Measurements from ENCODE around the gene NECTIN2.
"Not testable (repeated sequence)": the region's sequence is repeated elsewhere in the genome, so short reads cannot be mapped to it uniquely, and the experiment has no call there.

NECTIN2 gene

DNA sequence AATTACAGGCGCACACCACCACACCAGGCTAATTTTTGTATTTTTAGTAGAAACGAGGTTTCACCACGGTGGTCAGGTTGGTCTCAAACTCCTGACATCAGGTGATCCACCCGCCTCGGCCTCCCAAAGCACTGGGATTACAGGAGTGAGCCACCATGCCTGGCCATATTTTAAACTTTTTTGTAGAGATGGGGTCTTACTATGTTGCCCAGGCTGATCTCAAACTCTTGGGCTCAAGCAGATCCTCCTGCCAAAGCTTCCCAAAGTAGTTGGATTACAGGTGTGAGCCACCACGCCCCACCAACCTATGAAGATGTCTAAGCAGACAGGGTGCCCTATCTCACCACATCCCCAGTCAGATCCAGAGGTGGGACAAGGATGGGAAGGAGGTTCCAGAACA is 65.8 kb downstream of the NECTIN2 start:
- not testable (repeated sequence) for DNase-seq

DNA sequence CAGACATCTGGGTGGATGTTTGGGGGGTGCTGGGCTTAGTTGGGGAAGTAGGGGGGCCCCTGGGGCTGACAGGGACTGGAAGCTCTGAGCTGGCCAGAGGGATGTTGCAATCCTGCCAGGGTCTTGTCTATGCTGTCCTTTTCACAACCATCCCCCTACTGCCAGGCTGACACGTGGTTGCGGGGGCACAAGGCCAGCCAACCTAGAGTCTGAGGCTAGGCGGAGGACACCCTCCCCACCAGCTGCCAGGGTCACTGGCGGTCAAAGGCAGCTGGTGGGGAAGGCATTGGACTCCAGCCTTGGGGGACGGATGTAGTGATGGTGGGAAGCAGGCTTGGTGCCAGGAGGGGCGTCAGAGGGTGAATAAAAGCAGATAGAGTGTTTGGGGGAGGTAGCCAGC is 66.8 kb downstream of the NECTIN2 start:
- no peak for DNase-seq

DNA sequence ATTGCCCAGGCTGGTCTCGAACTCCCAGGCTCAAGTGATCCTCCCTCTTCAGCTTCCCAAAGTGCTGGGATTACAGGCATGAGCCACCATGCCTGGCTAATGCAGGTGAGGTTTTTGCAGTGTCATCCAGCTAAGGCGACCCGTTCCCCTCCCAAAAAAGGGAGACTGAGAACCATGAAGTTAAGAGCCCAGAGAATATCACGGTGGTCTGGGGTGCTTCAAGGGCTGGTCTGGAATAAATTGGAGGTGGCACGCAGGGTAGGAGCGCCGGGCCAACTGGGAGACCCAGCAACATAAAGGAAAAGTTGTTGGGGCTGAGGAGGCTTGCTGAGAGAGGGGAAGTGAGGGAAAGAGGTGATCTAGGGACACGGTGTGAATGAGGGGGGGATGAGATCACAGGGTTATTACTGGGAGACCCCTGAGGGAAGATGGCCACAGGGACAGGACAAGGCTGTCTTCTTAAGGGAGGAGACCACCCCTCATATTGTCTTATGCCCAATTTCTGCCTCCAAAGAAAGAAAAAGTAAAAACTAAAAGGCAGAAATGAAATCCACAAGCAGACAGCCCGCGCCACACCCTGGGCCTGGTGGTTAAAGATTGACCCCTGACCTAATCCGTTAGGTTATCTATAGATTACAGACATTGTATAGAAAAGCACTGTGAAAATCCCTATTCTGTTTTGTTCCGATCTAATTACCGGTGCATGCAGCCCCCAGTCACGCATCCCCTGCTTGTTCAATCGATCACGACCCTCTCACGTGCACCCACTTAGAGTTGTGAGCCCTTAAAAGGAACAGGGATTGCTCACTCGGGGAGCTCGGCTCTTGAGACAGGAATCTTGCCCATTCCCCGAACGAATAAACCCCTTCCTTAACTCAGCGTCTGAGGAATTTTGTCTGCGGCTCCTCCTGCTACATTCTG is 67.7 kb downstream of the NECTIN2 start:
- not testable (repeated sequence) for DNase-seq

DNA sequence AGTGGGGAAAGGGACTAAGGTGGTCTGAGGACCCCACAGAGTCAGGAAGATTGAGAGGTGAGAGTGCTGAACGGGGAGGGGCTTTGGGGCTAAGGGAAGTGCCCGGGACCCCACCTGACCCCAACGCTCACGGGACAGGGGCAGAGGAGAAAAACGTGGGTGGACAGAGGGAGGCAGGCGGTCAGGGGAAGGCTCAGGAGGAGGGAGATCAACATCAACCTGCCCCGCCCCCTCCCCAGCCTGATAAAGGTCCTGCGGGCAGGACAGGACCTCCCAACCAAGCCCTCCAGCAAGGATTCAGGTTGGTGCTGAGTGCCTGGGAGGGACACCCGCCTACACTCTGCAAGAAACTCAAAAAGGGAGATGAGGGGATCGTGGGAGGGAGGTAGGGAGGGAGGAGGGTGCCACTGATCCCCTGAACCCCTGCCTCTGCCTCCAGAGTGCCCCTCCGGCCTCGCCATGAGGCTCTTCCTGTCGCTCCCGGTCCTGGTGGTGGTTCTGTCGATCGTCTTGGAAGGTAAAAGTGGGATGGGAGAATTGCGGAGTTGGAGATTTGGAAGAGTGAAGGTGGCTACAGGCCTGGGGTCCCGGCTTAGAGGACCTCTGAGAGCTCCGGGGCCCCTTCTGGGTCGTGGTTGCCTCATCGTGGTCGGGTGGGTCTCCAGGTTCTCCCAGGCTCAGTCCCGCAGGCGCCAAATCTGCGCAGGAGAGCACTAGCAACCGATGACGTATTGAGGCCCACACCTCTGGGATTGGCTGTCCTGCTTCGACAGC is 68.5 kb downstream of the NECTIN2 start, which contains the start of gene APOC1:
Gene APOC1 (plus strand): TSS at position 176 of the 774 bp plus-strand sequence. CDS start 284 bp downstream, at position 460.
- peak; percentile 82 for DNase-seq

DNA sequence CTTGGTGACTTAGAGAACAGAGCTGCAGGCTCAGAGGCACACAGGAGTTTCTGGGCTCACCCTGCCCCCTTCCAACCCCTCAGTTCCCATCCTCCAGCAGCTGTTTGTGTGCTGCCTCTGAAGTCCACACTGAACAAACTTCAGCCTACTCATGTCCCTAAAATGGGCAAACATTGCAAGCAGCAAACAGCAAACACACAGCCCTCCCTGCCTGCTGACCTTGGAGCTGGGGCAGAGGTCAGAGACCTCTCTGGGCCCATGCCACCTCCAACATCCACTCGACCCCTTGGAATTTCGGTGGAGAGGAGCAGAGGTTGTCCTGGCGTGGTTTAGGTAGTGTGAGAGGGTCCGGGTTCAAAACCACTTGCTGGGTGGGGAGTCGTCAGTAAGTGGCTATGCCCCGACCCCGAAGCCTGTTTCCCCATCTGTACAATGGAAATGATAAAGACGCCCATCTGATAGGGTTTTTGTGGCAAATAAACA is 78.2 kb downstream of the NECTIN2 start:
- no peak for DNase-seq

DNA sequence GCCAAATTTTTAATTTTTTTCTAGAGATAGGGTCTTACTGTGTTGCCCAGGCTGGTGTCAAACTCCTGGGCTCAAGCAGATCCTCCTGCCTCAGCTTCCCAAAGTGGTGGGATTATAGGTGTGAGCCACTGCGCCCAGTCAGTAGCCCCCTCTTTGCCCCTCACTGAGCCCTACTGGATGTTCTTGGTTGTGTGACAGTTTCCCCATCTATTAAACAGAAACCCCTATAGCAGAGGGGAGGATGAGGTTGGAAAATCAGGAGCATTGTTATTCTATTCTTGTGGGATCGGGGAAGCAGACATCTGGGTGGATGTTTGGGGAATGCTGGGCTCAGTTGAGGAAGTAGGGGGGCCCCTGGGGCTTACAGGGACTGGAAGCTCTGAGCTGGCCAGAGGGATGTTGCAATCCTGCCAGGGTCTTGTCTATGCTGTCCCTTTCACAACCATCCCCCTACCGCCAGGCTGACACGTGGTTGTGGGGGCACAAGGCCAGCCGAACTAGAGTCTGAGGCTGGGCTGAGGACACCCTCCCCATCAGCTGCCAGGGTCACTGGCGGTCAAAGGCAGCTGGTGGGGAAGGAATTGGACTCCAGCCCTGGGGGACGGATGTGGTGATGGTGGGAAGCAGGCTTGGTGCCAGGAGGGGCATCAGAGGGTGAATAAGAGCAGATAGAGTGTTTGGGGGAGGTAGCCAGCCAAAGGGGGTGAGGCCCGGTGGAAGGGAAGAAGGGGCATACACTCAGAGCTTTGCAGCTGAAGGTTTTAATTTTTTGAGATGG is 79.2 kb downstream of the NECTIN2 start:
- DNase-seq: no peak

DNA sequence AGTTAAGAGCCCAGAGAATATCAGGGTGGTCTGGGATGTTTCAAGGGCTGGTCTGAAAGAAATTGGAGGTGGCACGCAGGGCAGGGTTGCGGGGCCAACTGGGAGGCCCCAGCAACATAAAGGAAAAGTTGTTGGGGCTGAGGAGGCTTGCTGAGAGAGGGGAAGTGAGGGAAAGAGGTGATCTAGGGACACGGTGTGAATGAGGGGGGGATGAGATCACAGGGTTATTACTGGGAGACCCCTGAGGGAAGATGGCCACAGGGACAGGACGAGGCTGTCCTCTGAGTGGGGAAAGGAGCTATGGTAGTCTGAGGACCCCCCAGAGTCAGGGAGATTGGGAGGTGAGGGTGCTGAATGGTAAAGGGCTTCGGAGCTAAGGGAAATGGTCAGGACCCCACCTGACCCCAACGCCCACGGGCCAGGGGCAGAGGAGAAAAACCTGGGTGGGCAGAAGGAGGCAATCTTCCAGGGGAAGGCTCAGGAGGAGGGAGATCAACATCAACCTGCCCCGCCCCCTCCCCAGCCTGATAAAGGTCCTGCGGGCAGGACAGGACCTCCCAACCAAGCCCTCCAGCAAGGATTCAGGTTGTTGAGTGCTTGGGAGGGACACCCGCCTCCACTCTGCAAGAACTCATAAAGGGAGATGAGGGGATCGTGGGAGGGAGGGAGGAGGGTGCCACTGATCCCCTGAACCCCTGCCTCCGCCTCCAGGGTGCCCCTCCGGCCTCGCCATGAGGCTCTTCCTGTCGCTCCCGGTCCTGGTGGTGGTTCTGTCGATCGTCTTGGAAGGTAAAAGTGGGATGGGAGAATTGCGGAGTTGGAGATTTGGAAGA is 80.4 kb downstream of the NECTIN2 start:
- DNase-seq: not testable (repeated sequence)

DNA sequence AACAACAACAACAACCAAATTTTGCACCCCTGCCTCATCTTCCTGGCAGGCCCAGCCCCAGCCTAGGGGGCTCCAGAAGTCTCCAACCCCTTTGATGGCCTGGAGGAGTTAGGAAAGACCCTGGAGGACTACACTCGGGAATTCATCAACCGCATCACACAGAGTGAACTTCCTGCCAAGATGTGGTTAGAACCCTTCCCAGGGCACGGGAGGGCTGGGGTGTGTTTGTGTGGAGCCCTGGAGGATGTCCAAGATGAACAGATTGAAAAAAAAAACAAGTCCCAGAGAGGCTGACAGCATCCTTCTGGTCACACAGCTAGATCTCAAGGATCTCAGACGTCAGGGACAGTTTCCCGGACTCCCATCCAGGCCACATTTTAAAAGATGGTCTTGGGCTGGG is 81.6 kb downstream of the NECTIN2 start:
- no peak for DNase-seq

DNA sequence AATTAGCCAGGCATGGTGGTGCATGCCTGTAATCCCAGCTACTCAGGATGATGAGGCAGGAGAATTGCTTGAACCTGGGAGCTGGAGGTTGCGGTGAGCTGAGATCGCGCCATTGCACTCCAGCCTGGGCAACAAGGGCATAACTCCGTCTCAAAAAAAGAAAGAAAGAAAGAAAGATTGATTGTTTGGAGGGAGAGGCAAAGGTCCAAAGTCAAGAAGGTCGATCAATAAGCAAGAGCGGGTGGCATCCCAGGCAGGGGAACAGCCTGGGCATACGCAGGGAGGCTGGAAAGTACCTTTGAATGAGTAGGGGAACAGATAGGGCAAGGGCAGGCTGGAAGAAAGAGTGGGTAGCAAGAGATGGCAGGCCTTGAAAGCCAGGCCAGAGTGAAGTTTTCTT is 84.0 kb downstream of the NECTIN2 start:
- DNase-seq: no peak

DNA sequence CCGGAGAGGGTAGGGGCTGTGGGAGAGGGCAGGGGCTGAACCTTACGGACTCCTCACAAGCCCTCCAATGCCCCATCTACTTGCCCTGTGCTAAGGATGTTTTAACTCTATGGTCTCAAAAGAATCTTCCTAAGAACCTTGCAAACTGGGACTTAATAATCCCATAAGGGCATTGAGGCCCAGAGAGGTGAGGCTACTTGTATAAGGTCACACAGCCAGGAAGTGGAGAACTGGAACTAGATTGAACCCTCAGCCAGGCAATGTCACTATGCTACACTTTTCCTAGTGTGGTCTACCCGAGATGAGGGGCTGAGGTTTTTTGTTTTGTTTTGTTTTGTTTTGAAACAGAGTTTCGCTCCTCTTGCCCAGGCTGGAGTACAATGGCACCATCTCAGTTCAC is 85.4 kb downstream of the NECTIN2 start:
- no peak for DNase-seq

All from CD4-positive, alpha-beta T cell treated with Interleukin-17A for 4 hours (primary cell).